Activated T-helper 2 cell treated with anti-CD3 and anti-CD28 coated beads, Interferon-gamma antibody, Interleukin-2, Interleukin-4, amounts not matched to agents 10 μg/mL and 5 μg/mL and 100 μg/mL, durations not matched to agents 14 hours and 24 hours and 36 hours (primary cell): ENCODE results near the gene EGR4. TPM values are rescaled to one million over a fixed set of nuclear protein-coding genes. Genes with fewer than 3 reads are reported as not detected.

ENCODE experiments used
- DNase-seq: peaks from one replicate; pipeline ENCODE4 v3.0.0; 2021; ENCODE audit warnings: low spot score
- H3K27ac Mint-ChIP-seq: one replicate; pipeline ENCODE4 v1.8.0; 2021; ENCODE audit warnings: mixed read lengths
- H3K27me3 Mint-ChIP-seq: one replicate; pipeline ENCODE4 v1.8.0; 2021; ENCODE audit warnings: low read depth, mixed read lengths
- H3K36me3 Mint-ChIP-seq: one replicate; pipeline ENCODE4 v1.8.0; 2021; ENCODE audit warnings: low read depth, mixed read lengths
- H3K4me1 Mint-ChIP-seq: one replicate; pipeline ENCODE4 v1.8.0; 2021; ENCODE audit warnings: low read depth, mixed read lengths
- H3K4me3 Mint-ChIP-seq: one replicate; pipeline ENCODE4 v1.8.0; 2021; ENCODE audit warnings: low read depth, mild to moderate bottlenecking, moderate library complexity, mixed read lengths
- H3K9me3 Mint-ChIP-seq: one replicate; pipeline ENCODE4 v1.8.0; 2021; ENCODE audit warnings: mixed read lengths
- intact Hi-C: fragments of 100-400 bp; cut with micrococcal nuclease; formaldehyde crosslinking; loops from one replicate; pipeline ENCODE4 v1.15.1; 2023
- total RNA-seq: library from RNA; stranded (reverse); gene quantifications from 2 replicates; pipeline ENCODE4 v1.2.3, GENCODE V29; 2022

The EGR4 gene
- total RNA-seq, 1 donor from 2014 or later: 0.46 TPM

DNA sequence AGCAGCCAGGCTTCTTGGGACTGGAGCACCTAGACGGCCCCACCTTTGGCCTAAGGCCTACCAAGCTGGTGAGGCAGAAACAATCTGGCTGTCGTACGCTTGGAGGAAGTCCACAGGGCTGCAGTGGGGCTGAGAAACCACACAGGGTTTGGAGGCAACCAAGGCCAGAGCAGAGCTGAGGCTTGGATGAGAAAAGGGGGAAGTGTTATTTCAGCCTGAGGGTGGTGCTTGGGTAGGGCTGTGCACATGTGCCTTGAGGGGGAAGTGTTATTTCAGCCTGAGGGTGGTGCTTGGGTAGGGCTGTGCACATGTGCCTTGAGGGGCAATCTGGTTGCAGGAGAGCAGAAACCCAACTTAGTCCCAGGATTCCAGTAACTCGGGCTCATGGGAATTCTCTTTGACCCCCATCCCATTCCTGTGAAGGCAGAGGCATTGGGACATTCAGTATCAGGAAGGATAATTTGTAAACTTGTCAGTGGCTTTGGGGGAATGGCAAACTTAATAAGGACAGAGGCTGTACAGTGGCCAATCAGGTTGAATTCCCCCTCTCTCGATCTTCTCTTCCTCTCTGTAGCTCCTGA, 8.1 kb downstream of the EGR4 start:
- DNase-seq: no peak

DNA sequence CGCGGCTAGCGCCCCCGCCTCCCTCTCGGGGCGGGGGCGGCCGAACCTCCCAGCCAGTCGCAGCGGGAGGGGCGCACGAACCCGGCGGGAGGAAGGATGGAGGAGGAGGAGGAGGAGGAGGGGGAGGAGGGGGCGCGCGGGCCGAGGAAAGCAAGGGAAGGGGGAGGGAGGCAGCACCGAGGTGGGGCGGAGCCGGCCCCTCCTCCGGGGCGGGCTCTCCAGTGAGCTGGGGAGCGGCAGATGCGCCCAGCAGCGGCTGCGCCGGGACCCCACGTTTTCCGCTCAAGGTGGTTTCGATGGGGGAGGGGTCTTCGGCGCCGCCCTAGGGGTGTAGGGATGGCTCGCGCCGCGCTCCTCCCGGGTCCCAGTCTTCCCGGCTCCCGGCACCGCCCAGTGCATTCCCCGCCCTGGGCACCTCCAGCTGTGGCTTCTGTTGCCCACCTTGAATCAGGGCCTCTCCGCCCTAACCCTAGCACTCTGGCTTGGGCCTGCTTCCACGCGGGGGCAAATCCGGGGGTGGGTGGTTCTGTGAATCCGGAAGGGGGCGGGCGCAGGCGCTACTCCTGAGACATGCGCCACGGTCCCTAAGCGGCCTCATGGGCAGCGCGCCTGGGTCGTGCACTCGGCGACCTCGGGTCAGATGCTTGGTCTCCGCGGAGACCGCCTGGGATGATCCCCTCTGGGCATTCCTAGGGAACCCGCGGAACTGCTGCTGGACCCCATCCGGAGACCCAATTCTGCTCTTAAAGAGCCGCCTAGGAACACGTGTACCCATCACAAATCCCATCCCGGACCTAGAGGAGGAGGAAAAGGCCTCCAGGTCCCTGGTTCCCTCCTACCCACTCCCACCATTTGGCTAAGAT, 8.8 kb downstream of the EGR4 start, which contains the start of gene FBXO41:
FBXO41 (minus strand) TSS at position 183 of the 863 bp plus-strand sequence. CDS start 14,848 bp downstream, outside the sequence.
- Mint-ChIP-seq H3K4me1 (peaks cover 13% of the 10 kb centered on the region), H3K9me3 (no peaks in the 10 kb centered on the region), H3K27me3 (peaks cover 26% of the 10 kb centered on the region), H3K27ac (peak within 1 kb of the TSS; percentile 53), H3K36me3 (no peaks in the 10 kb centered on the region), H3K4me3 (peak within 1 kb of the TSS; percentile 78)
- peak; percentile 68 for DNase-seq
- intact Hi-C loops: loop anchor here (2.0 kb wide), 1 partner anchor 214 kb away; the partner anchor contains the start of gene SFXN5

More for the DNA sequence above, 8.1 kb downstream of the EGR4 start:
- peaks cover 11% of the 10 kb centered on the region for H3K4me1 Mint-ChIP-seq
- H3K27me3 Mint-ChIP-seq: peaks cover 29% of the 10 kb centered on the region
- peak overlapping the region; percentile 54 for H3K4me3 Mint-ChIP-seq
- H3K36me3 Mint-ChIP-seq: no peaks in the 10 kb centered on the region
- no peaks in the 10 kb centered on the region for H3K9me3 Mint-ChIP-seq
- peak overlapping the region; percentile 4 for H3K27ac Mint-ChIP-seq
- intact Hi-C loops: loop anchor here (2.0 kb wide), 1 partner anchor 214 kb away; the partner anchor contains the start of gene SFXN5

DNA sequence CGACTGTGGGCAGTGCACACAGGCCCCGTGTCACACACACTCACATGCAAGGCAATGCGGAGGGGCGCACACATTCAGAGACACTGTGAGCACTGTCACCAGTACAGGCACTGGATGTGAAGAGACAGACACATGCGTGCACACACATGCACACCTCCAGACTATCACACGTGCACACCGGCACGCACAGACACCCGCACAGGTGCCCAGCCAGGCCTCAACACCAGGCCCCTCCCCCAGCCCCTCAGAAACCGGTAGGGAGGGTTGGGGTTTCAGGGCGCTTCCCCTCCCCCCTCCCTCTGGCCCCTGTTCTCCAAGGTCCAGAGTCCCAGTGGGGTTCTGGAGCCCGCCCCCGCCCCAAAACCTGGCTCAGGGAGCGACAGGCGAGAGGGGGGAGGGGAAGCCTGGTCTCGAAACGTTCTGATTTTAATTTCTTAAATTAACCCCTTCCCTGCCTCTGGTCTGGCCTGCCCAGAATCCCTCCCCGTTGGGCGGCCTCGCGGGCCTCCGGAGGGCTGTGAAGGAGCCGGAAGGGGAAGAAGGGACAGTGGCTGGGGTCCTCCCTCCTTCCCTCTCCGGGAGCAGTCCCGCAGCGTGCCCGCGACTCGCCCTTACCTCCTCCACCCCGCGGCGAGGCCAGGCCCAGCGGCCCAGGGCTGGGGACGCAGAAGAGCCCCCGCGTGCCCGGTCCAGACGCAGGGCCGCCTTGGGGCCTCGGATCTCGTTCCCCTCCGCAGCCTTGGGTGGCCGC, 9.6 kb downstream of the EGR4 start:
- H3K27ac Mint-ChIP-seq: peak overlapping the region; percentile 53
- peaks cover 20% of the 10 kb centered on the region for H3K27me3 Mint-ChIP-seq
- intact Hi-C loops: loop anchor here (2.0 kb wide), 2 partner anchors 49 to 213 kb away; partner anchors contain the start of genes CCT7 and SFXN5
- H3K4me3 Mint-ChIP-seq: peak overlapping the region; percentile 78
- H3K9me3 Mint-ChIP-seq: no peaks in the 10 kb centered on the region
- no peak for DNase-seq
- peaks cover 5% of the 10 kb centered on the region for H3K36me3 Mint-ChIP-seq
- peaks cover 13% of the 10 kb centered on the region for H3K4me1 Mint-ChIP-seq

DNA sequence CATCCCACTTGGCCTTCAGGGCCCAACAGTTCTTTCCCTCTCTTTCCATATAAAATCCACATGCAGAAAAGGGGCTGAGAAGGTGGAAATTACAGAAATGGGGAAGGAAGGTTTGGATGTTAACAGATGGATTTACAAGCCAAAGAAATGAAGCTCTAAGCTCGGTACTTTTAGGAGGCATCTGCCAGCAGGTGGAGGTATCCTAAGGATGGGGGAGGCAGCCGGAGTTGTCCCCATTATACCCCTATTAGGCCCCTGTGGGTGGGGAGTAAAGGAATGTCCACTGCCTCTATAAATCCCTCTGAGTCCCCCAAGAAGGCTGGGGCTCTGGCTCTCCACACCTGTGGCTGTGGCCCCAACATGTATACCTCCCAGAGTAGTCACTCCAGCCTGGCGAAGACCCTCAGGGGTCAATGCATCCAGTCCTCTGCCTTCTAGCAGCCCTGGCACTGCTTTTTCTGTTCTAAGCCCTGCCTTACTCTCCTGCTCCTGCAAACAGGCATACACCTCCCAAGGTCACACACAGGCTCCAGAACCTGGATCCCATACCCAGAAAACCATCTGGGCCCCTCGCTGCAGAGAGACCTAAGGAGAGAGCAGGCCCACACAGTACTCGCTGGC, 10.3 kb downstream of the EGR4 start:
- peak overlapping the region; percentile 78 for H3K4me3 Mint-ChIP-seq
- peaks cover 14% of the 10 kb centered on the region for H3K27me3 Mint-ChIP-seq
- H3K27ac Mint-ChIP-seq: peak overlapping the region; percentile 53
- DNase-seq: no peak
- intact Hi-C loops: loop anchor here (2.0 kb wide), 1 partner anchor 48 kb away; the partner anchor contains the start of gene CCT7
- peaks cover 13% of the 10 kb centered on the region for H3K4me1 Mint-ChIP-seq
- H3K9me3 Mint-ChIP-seq: no peaks in the 10 kb centered on the region
- peaks cover 5% of the 10 kb centered on the region for H3K36me3 Mint-ChIP-seq

DNA sequence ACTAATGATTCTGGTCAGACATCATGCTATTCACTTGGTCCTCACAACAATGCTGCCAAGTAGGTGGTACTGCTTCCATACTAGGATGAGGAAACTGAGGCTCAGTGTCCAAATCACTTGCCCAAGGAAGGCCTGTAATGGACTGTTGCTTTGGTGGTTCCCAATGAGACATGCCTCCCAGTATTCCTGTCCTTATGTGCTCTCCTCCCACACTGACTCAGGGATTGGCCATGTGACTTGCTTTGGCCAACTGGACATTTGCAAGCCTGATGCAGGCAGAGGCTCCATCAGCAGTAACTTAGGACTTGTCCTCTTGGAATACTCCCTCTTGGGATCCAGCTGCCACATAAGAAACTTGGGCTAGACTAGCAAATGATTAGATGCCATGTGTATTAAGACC, 12.1 kb downstream of the EGR4 start:
- DNase-seq: no peak
- Mint-ChIP-seq H3K27me3 (peaks cover 6% of the 10 kb centered on the region), H3K4me1 (peaks cover 15% of the 10 kb centered on the region), H3K36me3 (peaks cover 7% of the 10 kb centered on the region), H3K27ac (no peak overlapping the region), H3K4me3 (no peak overlapping the region), H3K9me3 (no peaks in the 10 kb centered on the region)
- intact Hi-C loops: no loop called here

DNA sequence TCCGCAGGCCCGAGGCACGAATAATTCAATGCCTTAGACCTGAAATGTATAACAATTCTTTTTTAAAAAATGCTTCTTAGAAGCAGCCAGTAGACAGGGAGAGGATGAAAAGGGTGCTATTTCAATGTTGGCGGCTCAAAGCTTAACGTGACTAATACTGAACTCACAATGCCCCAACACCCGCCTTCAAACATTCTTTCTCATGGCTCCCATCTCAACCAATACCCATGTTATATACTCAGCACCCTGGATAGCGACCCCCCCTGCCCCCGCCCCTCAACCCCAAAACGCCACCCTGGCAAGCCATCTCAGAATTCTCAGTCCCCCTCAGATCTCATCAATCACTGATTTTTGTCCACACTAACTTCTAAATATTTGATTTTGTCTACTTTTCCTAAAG, 13.5 kb downstream of the EGR4 start:
- H3K36me3 Mint-ChIP-seq: peaks cover 7% of the 10 kb centered on the region
- no peak for DNase-seq
- no peak overlapping the region for H3K27ac Mint-ChIP-seq
- H3K9me3 Mint-ChIP-seq: no peaks in the 10 kb centered on the region
- intact Hi-C loops: no loop called here
- H3K4me3 Mint-ChIP-seq: no peak overlapping the region
- H3K27me3 Mint-ChIP-seq: no peaks in the 10 kb centered on the region
- H3K4me1 Mint-ChIP-seq: peaks cover 10% of the 10 kb centered on the region

DNA sequence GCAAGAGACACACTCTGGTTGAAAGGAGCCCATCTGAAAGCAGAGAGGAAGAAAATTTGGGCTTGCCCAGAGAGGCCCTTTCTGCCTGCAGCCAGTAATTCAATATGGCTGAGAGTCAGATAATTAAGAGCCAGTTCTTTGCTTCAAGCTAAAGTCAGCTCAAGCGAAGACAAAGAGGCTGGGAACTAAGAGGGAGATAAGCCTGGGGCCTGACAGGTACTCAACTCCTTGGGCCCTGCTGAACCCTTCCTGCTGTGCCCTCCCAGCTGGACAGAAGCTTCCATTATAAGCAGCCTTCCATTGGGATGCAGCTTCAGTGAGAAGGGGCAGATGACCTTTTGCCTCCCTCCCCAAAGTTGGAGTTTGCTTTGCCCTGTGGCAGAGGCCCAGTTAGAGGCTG, 21.1 kb downstream of the EGR4 start:
- DNase-seq: no peak
- Mint-ChIP-seq H3K27ac (no peak overlapping the region), H3K27me3 (no peaks in the 10 kb centered on the region), H3K4me3 (no peak overlapping the region), H3K36me3 (peaks cover 6% of the 10 kb centered on the region), H3K4me1 (peaks cover 11% of the 10 kb centered on the region), H3K9me3 (no peaks in the 10 kb centered on the region)
- intact Hi-C loops: no loop called here

DNA sequence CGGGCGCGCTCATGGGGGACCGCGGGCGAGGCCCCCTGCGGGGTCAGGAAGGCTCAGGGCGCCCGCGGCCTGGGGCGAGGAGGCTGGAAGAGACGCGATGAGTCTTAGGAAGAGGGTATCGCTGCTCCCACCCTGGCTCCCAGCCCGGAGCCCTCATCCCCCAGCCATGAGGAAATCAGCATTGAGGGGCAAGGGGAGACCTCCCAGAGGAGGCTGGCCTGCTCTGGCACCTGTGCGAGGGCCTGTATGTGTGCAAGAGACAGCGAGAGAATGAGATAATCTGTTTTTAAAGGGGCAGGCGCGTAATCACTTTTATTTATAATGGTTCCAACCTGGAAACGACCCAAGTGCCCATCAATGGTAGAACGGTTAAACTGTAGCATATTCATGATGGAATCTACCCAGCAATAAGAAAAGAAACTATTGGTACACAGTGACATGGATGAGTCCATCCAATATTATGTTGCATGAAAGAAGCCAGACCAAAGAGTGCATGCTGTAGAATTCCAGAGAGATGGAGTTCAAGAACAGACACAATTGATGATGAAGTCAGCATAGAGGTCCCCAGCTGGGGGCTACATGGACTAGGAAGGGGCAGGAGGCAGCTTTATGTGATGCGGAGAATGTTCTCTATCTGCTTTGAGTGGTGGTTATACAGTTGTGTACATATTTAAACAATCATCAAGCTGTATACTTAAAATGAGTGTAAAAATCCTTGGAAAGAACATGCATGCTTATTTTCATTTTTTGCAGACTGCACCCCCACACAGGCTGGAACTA, 23.5 kb downstream of the EGR4 start:
- H3K4me1 Mint-ChIP-seq: peaks cover 11% of the 10 kb centered on the region
- H3K4me3 Mint-ChIP-seq: peak overlapping the region; percentile 37
- no peaks in the 10 kb centered on the region for H3K9me3 Mint-ChIP-seq
- no peak overlapping the region for H3K27ac Mint-ChIP-seq
- H3K27me3 Mint-ChIP-seq: no peaks in the 10 kb centered on the region
- H3K36me3 Mint-ChIP-seq: peaks cover 6% of the 10 kb centered on the region
- intact Hi-C loops: loop anchor here (2.0 kb wide), 1 partner anchor 35 kb away; the partner anchor contains the start of gene CCT7
- no peak for DNase-seq

DNA sequence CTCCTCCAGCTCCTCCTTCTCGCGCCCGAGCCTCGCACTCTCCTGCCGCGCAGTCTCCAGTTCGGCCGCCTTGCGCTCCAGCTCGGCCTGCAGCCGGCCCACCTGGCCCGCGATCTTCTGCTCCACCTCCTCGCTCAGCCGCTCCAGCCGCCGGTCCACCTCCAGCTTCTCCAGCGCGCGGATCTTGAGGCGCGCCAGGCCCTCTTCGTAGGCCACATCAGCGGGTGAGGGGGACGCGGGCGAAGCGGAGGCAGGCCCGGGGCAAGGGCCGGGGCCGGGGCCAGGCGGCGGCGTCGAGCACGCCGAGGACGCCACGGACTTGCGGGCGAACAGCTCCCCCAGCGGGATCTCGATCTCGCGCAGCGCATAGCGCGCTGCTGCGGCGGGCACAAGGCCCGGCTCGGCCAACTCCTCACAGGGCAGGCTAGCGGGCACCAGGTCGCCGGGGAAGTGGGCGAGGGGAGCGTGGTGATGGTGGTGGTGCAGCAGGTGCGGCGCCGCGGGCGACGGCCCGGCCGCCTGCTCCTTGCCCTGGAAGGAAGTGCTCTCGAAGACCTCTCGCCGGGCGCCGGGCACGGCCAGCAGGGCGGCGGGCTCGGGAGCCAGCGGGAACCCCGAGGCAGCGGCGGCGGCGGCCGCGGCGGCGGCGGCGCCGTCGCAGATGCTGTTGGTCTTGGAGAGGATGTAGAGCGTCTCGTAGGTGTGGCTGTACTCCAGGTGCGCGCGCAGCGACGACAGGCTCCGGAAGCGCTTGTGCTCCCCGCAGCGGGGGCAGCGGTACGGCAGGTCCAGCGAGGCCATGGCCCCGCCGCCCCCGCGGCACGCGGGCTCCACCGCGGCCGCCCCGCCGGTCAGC, 24.3 kb downstream of the EGR4 start:
- Mint-ChIP-seq H3K4me1 (peaks cover 11% of the 10 kb centered on the region), H3K9me3 (no peaks in the 10 kb centered on the region), H3K27me3 (no peaks in the 10 kb centered on the region), H3K27ac (no peak overlapping the region), H3K4me3 (no peak overlapping the region), H3K36me3 (peaks cover 10% of the 10 kb centered on the region)
- DNase-seq: peak; percentile 72
- intact Hi-C loops: loop anchor here (2.0 kb wide), 1 partner anchor 34 kb away; the partner anchor contains the start of gene CCT7

DNA sequence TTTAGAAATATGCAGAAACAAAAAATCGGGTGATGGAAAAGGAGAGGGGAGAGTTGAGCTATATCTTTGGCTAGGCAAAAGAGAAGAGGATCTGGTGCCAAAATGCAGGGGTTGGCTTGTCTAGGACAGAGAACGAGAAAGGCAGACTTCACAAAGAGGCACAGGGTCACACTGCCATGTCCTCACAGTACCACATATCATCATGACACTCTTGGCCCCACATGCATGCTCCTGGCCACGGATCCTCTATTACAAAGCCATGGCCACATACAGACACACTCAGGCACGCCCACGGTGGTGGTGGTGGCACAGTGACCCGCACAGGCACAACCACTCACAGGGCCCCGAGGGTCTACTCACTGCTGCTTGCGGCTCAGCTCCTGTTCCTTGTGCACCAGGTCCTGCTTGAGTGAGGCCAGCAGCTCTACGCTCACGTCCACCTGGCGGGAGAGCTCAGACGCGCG, 24.9 kb downstream of the EGR4 start:
- peaks cover 11% of the 10 kb centered on the region for H3K4me1 Mint-ChIP-seq
- H3K36me3 Mint-ChIP-seq: peaks cover 14% of the 10 kb centered on the region
- no peak for DNase-seq
- peak overlapping the region; percentile 64 for H3K4me3 Mint-ChIP-seq
- no peaks in the 10 kb centered on the region for H3K27me3 Mint-ChIP-seq
- H3K9me3 Mint-ChIP-seq: no peaks in the 10 kb centered on the region
- H3K27ac Mint-ChIP-seq: no peak overlapping the region
- intact Hi-C loops: loop anchor here (2.0 kb wide), 1 partner anchor 34 kb away; the partner anchor contains the start of gene CCT7

DNA sequence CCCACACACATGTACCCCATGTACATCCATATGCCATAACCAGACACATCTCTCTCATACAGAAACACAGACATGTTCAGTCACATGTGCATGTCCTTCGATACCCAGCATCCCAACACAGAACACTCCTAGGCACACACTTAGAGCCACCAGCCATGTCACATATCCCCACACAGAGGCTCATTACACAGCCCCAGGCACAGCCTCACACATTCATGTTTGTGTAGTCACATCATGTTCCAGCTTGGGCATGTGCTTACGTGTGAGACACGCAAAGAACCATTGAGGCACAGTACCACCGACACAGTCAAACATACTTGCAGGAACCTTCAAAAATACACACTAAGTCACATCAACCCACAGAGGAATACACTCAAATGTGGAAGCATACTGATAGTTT, 26.3 kb downstream of the EGR4 start:
- Mint-ChIP-seq H3K27ac (no peak overlapping the region), H3K9me3 (no peaks in the 10 kb centered on the region), H3K36me3 (peaks cover 16% of the 10 kb centered on the region), H3K4me1 (peaks cover 11% of the 10 kb centered on the region), H3K4me3 (no peak overlapping the region), H3K27me3 (no peaks in the 10 kb centered on the region)
- intact Hi-C loops: no loop called here
- DNase-seq: no peak
